Keratinocyte (primary cell): ENCODE data around the gene LAMA2. TPM values are rescaled to one million over a fixed set of nuclear protein-coding genes. Genes with fewer than 3 reads are reported as not detected.

ENCODE experiments used
- DNase-seq: peaks from one replicate; pipeline ENCODE4 v3.0.0-alpha.2; 2011; ENCODE audit warnings: low read depth, missing footprints, low spot score
- FAIRE-seq: peaks from 2 replicates; lab custom pipeline; 2011; peaks lifted over from hg19 to GRCh38; lab: Jason Lieb, UNC
- H2AFZ ChIP-seq: 2 replicates; pipeline ENCODE4 v1.6.0; 2012; ENCODE audit warnings: low read length, control low read depth, inconsistent platforms; ENCODE audit not compliant: control insufficient read depth
- H3K27ac ChIP-seq: 2 replicates; pipeline ENCODE4 v1.5.1; 2011; ENCODE audit warnings: low read length; ENCODE audit not compliant: control insufficient read depth, insufficient read depth
- H3K27me3 ChIP-seq: 3 replicates; pipeline ENCODE4 v1.6.0; 2011; ENCODE audit warnings: low read length; ENCODE audit not compliant: control insufficient read depth, insufficient read depth; ENCODE audit errors: extremely low read depth
- H3K36me3 ChIP-seq, 2 experiments: 2 replicates in 1 of 2; 3 replicates in 1 of 2; pipeline ENCODE4 v1.5.1; 2011; ENCODE audit warnings: low read length in 2 of 2, mild to moderate bottlenecking in 1 of 2; ENCODE audit not compliant: control insufficient read depth in 2 of 2, insufficient read depth in 2 of 2; ENCODE audit errors: extremely low read depth in 1 of 2
- H3K4me1 ChIP-seq: 3 replicates; pipeline ENCODE4 v1.5.1; 2011; ENCODE audit warnings: low read length; ENCODE audit not compliant: control insufficient read depth, insufficient read depth; ENCODE audit errors: extremely low read depth
- H3K4me2 ChIP-seq: 3 replicates; pipeline ENCODE4 v1.6.0; 2011; ENCODE audit warnings: low read depth, low read length; ENCODE audit not compliant: control insufficient read depth, insufficient read depth; ENCODE audit errors: extremely low read depth
- H3K4me3 ChIP-seq, 3 experiments: fragments of 200-600 bp in 1 of 3; sonication (generic) in 1 of 3; 2 replicates in 2 of 3; 3 replicates in 1 of 3; pipeline ENCODE4 v1.5.1; 2011 to 2016; ENCODE audit warnings: low read length in 3 of 3, mild to moderate bottlenecking in 3 of 3, control low read depth in 2 of 3, inconsistent platforms in 1 of 3, low read depth in 1 of 3, mixed read lengths in 1 of 3, mixed run types in 1 of 3, moderate library complexity in 1 of 3; ENCODE audit not compliant: control insufficient read depth in 2 of 3, insufficient read depth in 2 of 3; ENCODE audit errors: extremely low read depth in 1 of 3
- H3K79me2 ChIP-seq: 2 replicates; pipeline ENCODE4 v1.6.0; 2012; ENCODE audit warnings: low read length; ENCODE audit not compliant: control insufficient read depth, insufficient read depth
- H3K9ac ChIP-seq: 3 replicates; pipeline ENCODE4 v1.6.0; 2011; ENCODE audit warnings: low read length; ENCODE audit not compliant: control insufficient read depth, insufficient read depth; ENCODE audit errors: extremely low read depth
- H3K9me1 ChIP-seq: 3 replicates; pipeline ENCODE4 v1.6.0; 2011; ENCODE audit warnings: low read length; ENCODE audit not compliant: control insufficient read depth, insufficient read depth; ENCODE audit errors: extremely low read depth
- H3K9me3 ChIP-seq: 2 replicates; pipeline ENCODE4 v1.5.1; 2012; ENCODE audit warnings: low read depth, low read length; ENCODE audit not compliant: control insufficient read depth
- H4K20me1 ChIP-seq: 3 replicates; pipeline ENCODE4 v1.6.0; 2011; ENCODE audit warnings: low read length; ENCODE audit not compliant: control insufficient read depth, insufficient read depth; ENCODE audit errors: extremely low read depth
- EZH2 ChIP-seq: IDR thresholded peaks from one replicate; pipeline ENCODE4 v1.6.1; 2012; ENCODE audit warnings: inconsistent platforms, mild to moderate bottlenecking, low read length, moderate library complexity
- dilution Hi-C: fragments of 300-500 bp; cut with MboI; formaldehyde crosslinking; loops from one replicate; pipeline ENCODE4 v1.7.0; 2020; ENCODE audit warnings: low sequenced_read_pairs; ENCODE audit not compliant: extremely low pct_ligation_motif_present
- polyA plus RNA-seq, 5 experiments: library from polyadenylated mRNA; depleted of rRNA in 3 of 5; stranded (reverse) in 3 of 5; stranded (forward) in 1 of 5; unstranded in 1 of 5; fragments of >200 nt; gene quantifications; 1 replicate in 1 of 5; 2 replicates in 3 of 5; 3 replicates in 1 of 5; pipeline versions ENCODE4 v1.2.1 to v1.2.3, GENCODE V29; 2011 to 2012; ENCODE audit warnings: missing spikeins in 2 of 5, low read depth in 1 of 5, low replicate concordance in 1 of 5
- TF ChIP-seq, protein P1 (sequence below), 3 experiments: IDR thresholded peaks in 1 of 3; conservative IDR thresholded peaks in 1 of 3; optimal IDR thresholded peaks in 1 of 3; 2 replicates in 2 of 3; 3 replicates in 1 of 3; pipeline versions ENCODE3 to v1.5.1; 2011; ENCODE audit warnings: low read length in 3 of 3, mild to moderate bottlenecking in 3 of 3, moderate library complexity in 2 of 3, control low read depth in 1 of 3, inconsistent platforms in 1 of 3; ENCODE audit not compliant: insufficient read depth in 2 of 3; ENCODE audit errors: extremely low read depth in 1 of 3

The LAMA2 gene
- polyA plus RNA-seq, 1 donor (not counting 4 experiments of a cell fraction or from before 2014, with no cell fraction given): 1.4 TPM

GRCh38 chr6:129525055-129525454 is 642.1 kb downstream of the LAMA2 start:
- H3K36me3 ChIP-seq: no peaks in the 10 kb centered on the region
- dilution Hi-C loops: no loop called here
- no peaks in the 10 kb centered on the region for H3K9me3 ChIP-seq
- H3K9ac ChIP-seq: no peak overlapping the region
- H3K4me1 ChIP-seq: peaks cover 13% of the 10 kb centered on the region
- FAIRE-seq (no peak), DNase-seq (no peak)
- no peak overlapping the region for H2AFZ ChIP-seq
- H3K4me3 ChIP-seq: no peak overlapping the region
- H4K20me1 ChIP-seq: no peaks in the 10 kb centered on the region
- H3K79me2 ChIP-seq: no peaks in the 10 kb centered on the region
- no peak overlapping the region for H3K27ac ChIP-seq
- no peak overlapping the region for H3K4me2 ChIP-seq
- no peaks in the 10 kb centered on the region for H3K27me3 ChIP-seq
- TF ChIP-seq, protein P1, sequence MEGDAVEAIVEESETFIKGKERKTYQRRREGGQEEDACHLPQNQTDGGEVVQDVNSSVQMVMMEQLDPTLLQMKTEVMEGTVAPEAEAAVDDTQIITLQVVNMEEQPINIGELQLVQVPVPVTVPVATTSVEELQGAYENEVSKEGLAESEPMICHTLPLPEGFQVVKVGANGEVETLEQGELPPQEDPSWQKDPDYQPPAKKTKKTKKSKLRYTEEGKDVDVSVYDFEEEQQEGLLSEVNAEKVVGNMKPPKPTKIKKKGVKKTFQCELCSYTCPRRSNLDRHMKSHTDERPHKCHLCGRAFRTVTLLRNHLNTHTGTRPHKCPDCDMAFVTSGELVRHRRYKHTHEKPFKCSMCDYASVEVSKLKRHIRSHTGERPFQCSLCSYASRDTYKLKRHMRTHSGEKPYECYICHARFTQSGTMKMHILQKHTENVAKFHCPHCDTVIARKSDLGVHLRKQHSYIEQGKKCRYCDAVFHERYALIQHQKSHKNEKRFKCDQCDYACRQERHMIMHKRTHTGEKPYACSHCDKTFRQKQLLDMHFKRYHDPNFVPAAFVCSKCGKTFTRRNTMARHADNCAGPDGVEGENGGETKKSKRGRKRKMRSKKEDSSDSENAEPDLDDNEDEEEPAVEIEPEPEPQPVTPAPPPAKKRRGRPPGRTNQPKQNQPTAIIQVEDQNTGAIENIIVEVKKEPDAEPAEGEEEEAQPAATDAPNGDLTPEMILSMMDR (optimal IDR thresholded peaks at IDR 0.05 in 1 of 3, IDR thresholded peaks at IDR 0.05 in 1 of 3, conservative IDR thresholded peaks at IDR 0.05 in 1 of 3; ENCODE audit: extremely low read depth in 1 of 3, insufficient read depth in 2 of 3, low read length in 3 of 3): no peak
- no peak for TF ChIP-seq EZH2
- H3K9me1 ChIP-seq: no peaks in the 10 kb centered on the region

GRCh38 chr6:129534926-129535325 is 652.0 kb downstream of the LAMA2 start:
- dilution Hi-C loops: no loop called here
- H3K4me3 ChIP-seq: no peak overlapping the region

More at GRCh38 chr6:129534926-129535325, 652.0 kb downstream of the LAMA2 start:
- H3K4me1 ChIP-seq: no peaks in the 10 kb centered on the region
- no peak overlapping the region for H3K4me2 ChIP-seq
- H3K27me3 ChIP-seq: no peaks in the 10 kb centered on the region
- H3K79me2 ChIP-seq: no peaks in the 10 kb centered on the region
- no peak for FAIRE-seq
- no peak overlapping the region for H3K27ac ChIP-seq
- no peaks in the 10 kb centered on the region for H3K9me3 ChIP-seq
- no peaks in the 10 kb centered on the region for H3K9me1 ChIP-seq
- H3K9ac ChIP-seq: no peak overlapping the region
- no peaks in the 10 kb centered on the region for H4K20me1 ChIP-seq
- no peak for DNase-seq
- TF ChIP-seq, protein P1 (optimal IDR thresholded peaks at IDR 0.05 in 1 of 3, IDR thresholded peaks at IDR 0.05 in 1 of 3, conservative IDR thresholded peaks at IDR 0.05 in 1 of 3; ENCODE audit: extremely low read depth in 1 of 3, insufficient read depth in 2 of 3, low read length in 3 of 3): no peak
- no peak for TF ChIP-seq EZH2
- H2AFZ ChIP-seq: no peak overlapping the region
- peaks cover 2% of the 10 kb centered on the region in 2 experiments for H3K36me3 ChIP-seq
